SW480 (cell line): Measurements from ENCODE around the gene UBE2L3.
"Not testable (repeated sequence)": the region's sequence is repeated elsewhere in the genome, so short reads cannot be mapped to it uniquely, and the experiment has no call there.

Source experiments
- DNase-seq: peaks from one replicate; pipeline ENCODE4 v3.0.0-alpha.2; 2016; ENCODE audit warnings: low spot score

Gene UBE2L3

DNA sequence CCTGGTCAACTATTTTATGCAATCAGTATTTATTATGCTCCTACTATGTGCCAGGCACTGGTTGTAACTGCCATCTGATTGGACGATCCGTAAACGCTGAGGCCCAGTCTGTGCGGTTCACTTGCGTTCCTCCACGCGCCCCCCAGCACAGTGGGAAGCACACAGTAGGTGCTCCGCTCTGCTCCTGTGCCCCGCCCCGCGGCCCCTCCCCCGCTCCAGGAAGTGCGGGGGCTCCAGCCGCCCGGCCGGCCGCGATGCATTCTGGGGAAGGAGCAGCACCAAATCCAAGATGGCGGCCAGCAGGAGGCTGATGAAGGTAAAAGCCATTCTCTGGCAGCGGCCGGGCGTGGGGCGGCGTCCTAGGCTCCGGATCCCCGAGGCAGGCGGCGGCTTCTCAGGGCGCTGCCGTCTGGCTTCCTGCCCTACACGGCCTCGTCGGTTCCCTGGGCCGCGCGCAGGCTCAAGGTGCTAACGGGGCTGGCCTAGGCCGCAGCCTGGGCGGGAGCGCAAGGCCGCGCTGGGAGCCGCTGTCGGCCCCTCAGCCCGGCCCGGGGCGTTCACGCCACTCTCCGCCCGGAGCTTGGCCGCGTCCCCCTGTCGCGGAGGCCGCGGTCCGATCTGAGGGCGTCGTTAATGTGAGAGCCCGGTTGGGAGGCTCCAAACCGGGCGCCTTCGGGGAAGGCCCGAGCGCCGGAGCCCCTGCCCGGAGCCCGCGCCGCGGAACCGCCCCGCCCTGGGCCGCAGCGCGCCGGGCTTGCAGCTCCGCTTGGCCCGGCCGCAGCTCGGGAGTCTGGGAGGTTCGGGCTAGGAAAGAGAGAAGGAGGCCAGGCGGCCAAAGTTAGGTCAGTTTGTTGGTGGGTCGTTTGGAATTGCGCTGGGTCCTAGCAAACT is at the start of gene UBE2L3:
TSS of gene UBE2L3 (plus strand) at position 259 of the 891 bp plus-strand sequence. CDS start at position 290, 31 bp downstream.
- peak; percentile 62 for DNase-seq

DNA sequence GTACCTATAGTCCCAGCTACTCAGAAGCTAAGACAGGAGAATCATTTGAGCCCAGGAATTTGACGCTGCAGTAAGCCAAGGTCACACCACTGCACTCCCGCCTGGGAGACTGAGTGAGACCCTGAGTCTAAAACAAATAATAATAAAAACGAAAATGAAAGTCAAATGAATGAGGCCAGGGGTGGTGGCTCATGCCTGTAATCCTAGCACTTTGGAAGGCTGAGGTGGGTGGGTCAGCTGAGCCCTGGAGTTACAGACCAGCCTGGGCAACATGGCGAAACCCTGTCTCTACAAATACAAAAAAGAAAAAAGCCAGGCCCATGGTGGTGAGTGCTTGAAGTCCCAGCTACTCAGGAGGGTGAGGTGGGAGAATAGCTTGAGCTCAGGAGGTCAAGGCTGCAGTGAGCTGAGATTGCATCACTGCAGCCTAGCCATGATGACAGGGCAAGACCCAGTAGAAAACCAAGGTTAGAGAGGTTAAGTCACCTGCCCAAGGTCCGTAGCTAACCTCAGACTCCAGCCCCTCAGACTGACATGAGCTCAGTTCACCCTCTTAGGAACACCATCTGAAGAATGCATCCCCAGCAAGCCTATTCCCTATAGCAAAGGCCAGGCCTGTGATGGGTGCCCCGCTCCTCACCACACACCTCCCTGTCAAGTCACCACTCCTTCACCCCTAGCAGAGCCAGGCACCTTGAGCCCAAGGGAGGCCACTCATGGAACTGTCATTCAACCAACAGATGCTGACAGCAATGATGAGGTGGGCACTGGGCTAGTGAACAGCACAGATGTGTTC is 40.6 kb upstream of the UBE2L3 start:
- not testable (repeated sequence) for DNase-seq

DNA sequence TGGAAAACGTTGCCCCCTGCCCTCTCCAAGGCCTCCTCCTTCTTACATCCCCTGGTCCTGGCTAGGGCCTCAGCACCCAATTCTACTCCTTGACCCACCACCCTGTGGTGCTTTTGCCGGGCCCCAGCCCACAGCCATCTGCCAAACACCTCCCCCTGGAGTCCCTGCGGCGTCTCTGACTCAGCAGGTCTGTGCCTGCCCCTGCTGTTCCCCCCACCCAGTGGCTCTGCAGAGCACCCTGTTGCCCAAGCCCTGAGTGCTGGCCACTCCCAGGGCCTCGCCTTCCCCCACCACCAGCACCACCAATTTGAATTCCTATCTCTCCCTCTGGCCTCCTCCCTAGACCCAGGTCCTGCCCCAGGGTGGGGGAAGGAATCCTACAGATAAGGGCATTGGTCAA is 36.0 kb upstream of the UBE2L3 start:
- not testable (repeated sequence) for DNase-seq

DNA sequence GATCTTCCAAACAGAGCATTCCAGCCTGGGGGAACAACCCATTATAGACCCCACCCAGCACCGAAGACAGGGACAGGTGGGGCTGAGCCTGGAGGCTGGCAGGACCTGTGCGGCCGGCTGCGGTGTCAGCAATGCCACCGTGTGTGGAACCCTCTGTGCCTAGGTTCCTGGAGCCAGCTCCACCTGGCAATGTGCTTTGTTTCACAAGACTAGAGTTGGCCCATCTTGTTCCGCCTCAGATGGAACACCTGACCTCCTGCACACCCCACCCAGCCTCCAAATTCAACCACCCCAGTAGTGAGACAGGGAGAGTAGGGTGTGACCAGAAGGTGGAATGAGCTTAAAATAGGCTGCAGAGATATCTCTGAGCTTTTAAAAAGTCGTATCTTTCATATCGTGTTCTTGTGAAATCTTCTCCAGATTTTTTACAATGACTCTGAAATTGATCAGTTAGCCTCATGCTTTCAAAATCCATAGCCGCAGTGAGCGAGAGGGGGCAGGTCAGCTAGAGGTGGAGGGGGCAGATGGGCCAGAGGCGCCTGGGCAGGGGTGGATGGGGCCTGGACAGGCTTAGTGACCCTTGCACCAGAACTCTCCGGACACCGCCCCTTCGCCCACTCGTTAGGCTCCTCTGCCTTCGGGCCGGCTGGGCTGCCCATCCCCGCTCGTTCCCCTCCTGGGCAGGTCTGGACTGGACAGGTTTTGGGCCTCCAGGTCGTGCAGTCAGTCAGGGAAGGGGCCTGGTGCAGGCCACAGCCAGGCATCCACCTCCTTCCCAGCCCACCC is 34.5 kb upstream of the UBE2L3 start:
- not testable (repeated sequence) for DNase-seq

DNA sequence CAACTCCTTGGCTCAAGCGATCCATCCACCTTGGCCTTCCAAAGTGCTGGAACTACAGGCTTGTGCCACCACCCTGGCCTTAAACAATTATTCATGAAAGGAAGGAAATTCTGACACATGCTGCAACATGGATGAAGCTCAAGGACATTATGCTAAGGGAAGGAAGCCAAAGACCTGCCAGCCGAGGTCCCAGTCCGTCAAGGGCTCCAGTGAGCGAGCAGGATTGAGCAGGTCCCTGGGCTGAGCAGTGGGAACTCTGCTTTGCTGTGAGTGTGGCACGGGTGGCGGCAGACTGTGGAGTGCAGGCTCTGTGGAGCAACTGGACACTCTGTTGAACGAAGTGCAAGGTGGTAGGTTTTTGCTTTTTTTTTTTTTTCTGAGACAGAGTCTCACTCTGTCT is 27.7 kb upstream of the UBE2L3 start:
- DNase-seq = not testable (repeated sequence)

DNA sequence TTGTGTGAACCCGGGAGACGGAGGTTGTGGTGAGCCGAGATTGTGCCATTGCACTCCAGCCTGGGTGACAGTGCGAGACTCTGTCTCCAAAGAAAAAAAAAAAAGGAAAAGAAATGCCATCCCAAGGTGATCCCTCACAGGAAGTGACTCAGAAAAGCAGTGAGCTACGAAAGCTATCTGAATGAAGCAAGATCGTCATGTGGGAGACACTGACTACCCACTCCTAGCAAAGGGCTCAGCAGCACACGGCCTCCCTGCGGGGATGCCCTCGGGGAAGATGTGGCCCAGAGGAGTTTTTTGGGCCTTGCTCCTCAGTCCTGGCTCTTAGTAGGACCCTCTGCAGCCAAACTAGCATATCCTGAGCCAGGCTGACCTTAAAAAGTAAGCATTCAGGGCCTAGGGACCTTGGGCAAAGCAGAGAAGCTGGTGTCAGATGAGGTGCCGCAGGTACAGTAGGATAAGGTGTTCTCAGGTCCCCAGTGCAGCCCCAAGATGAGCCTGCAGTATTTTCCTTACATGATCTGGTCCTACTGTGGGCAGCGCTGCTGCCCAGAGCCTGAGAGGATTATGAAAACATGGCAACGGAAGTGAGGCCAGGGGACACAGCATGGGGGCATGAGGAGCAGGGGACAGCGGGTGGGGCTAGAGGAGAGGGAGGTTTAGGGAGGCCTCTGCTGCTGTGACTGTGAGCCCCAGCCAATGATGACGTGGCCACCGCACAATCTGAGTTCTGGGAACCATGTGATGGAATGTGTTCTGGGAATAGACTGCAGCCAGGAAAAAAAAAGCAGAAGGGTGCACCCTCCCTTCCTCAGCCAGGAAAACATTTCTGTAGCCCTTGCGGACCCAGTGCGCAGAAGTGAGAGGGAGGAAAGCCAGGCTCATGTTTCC is 22.8 kb upstream of the UBE2L3 start:
- not testable (repeated sequence) for DNase-seq

DNA sequence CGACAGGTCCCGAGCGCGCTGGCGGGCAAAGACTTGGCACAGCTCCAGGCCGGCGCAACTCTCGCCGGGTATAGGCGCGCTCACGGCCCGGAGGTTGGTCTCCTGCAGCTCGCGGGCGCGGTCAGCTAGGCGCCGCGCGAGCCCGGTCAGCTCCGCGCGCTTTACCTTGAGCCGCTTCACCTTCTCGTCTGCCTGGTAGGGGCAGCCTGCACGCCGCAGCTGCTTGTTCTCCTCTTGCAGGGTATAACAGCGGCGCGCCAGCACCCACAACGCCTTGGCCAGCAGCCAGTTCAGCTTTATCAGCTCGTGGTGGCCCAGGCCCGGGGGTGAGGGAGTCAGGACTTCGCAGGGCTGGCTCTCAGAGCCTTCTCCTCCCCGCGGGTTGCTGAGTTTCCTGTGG is 18.0 kb upstream of the UBE2L3 start:
- DNase-seq = not testable (repeated sequence)

DNA sequence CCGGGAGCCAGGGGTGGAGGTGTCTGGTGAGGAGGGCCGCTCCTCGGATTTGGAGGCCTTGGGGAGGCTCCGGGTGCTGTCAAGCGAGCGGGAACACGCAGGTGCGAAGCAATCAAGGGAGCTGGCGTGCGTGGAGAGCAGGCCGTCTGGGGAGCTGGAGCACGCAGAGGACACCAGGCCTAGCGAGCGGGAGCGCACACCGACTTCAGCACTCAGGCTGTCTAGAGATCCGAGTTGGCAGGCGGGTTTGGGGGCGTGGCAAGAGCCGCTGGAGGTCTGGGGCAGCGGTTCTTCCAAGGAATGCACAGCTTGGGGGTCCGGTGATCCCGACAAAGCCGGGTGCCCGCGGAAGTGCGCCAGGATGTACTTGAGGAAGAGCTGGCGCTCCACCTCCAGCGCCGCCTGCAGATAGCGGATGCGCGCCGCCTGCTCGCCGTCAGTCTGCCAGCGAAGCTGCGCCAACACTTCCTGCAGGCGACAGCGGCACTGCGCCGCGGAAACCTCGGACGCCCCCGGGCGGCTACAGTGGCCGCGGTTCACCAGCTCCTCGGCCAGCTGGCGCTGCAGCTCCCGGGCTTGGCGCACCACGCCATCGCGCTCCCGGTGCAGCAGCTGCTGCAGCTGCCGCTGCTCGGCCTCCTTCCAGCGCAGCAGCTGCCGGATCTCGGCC is 17.4 kb upstream of the UBE2L3 start:
- DNase-seq = not testable (repeated sequence)

DNA sequence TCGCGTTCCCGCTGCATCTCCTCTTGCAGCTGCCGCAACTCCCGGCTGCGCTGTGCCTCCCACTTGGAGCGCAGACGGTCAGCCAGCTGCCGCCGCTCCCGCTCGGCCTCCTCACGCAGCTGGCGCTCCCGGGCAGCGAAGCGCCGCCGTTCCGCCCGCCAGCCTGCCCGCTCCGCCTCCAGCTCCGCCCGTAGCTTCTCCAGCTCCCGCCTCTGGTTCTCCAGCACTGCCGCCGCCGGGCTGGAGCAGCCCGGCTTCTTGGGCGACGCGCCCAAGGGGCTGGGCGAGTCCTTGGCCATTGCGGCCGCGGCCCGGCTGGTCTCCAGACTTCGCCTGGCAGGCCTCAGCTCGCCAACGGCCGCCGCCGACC is 16.9 kb upstream of the UBE2L3 start:
- not testable (repeated sequence) for DNase-seq

DNA sequence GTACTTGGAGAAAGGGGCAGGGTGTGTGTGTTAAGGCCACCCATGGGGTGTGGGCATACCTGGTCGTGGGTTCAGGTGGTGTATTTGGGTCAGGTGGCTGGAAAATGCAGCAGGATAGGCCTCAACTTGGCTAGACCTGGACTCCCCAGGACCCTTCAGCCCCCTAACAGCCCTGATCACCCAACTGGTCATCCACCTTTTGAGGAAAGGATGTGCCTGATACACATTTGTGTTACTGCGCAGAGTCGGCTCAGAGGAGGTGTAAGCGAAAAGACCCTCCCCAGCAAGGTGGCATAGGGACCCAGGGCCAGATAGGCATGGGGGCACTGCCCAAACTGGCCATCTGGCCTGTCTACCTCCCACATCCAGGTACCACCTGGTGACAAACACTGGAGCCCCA is 16.2 kb upstream of the UBE2L3 start, which contains the start of gene RIMBP3C:
TSS of gene RIMBP3C (minus strand) at position 101 of the 400 bp plus-strand sequence. CDS start 485 bp downstream, outside the sequence.
- DNase-seq = not testable (repeated sequence)

DNA sequence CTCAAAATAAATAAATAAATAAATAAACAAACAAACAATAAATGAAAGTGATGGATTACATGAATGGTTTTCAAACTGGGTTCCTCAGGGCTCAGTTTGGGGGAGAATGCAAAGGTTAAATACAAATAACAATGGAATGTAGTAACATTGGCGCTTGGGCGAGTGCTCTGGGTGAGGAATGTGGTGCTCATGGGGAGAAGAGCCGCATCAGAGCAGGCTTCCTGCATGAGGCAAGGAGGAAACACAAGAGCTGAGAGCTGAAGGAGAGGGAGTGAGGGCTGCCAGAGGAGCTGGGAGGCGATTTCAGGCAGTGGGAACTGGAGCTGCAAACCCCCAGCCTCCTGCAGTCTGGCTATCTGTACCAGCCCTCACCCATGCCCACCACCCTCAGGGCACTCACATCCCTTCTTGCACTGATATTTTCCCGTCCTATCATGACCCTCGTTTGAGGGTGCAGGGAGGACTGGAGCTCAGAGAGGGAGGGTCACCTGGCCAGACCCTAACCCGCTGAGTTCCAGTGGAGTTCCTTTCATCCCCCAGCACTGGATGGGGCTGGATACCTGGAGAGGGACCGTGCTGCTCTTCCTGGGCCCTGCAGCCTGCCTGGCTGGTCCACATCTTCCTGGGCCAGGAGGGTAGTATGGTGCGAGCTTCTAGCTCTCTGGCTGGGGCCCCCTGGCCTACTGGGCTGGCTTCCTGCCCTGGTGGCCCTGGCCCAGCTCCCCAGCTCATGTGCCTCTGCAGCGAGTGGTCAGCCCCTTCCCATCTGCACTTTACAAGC is 8.0 kb upstream of the UBE2L3 start:
- DNase-seq = not testable (repeated sequence)

DNA sequence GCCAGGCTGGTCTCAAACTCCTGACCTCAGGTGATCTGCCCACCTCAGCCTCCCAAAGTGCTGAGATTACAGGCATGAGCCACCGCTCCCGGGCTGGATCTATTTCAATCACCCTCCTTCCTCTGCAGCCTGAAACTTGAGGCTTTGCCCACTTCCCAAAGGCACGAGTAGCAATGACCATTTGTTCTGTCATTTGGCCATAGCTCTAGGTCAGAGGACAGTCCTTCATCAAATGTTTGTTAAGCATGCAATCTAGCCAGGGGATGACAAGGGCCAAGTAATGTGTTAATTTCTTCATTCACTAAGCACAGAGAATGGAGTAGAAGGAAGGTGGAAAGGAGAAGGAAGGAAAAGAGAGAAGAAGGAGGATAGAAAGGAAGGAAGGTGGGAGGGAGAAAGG is 6.9 kb upstream of the UBE2L3 start:
- not testable (repeated sequence) for DNase-seq

DNA sequence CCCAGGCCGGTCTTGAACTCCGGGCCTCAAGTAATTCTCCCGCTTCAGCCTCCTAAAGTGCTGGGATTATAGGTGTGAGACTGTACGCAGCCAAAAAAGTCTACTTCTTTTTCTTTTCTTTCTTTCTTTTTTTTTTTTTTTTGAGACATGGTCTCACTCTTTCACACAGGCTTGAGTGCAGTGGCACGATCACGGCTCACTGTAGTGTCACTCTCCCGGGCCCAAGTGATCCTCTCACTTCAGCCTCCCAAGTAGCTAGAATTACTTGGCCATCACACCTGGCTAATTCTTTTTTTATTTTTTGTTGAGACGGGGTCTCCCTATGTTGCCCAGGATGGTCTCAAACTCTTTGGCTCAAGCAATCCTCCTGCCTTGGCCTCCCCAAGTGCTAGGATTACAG is 3.6 kb upstream of the UBE2L3 start:
- DNase-seq = no peak

DNA sequence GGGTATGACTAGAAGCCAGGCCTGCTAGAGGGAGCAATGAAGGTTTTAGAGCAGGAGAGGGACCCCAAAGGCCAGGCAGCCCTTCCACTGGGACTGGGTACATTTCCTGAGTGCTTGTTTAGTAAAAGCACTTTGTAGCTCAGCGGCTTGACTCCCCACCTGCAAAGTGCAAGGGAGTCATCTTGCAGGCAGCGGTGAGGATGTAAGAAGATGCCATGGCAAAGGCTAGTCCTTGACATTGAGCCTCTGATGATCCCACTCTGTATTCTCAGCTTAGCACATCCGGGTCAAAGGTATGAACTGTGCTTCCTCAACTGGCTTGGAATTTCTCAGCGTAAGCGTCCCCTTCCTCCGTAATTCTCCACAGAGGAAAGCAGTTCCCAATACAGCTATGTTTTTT is 3.1 kb upstream of the UBE2L3 start:
- no peak for DNase-seq

DNA sequence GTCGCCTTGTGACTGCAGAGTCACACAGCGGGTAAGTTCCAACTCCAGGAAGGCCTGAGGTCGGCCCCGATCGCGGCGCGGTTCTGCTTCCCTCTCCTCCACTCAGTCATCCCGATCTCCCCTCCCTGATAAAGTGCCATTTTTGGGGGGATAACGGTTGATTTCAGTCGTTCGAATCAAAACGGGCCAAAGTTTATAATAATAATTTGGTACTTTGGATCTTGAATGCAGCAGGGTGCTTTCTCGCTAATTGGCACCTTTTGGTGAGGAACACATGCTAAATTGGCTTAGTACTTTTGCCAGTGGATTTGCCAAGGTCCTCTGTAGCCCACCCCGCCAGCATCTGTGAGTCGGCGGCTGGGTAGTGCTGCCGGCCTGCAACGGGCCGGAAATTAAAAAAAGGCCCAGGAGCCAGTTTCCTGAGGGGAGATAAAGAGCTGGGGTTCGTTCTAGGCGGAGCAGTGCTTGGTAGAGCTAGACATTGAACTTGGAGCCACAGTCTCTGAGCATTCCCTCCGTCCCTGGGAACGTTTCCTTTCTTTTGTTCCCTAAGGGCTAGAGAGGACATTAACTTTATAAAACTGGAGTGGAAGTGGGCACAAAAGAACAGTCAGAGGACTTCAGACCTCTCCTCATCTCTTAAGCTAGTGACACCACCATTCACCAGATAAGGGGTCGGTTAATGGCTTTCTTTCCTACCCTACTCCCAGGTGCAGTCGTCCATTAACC is 997 bp downstream of the UBE2L3 start:
- no peak for DNase-seq

DNA sequence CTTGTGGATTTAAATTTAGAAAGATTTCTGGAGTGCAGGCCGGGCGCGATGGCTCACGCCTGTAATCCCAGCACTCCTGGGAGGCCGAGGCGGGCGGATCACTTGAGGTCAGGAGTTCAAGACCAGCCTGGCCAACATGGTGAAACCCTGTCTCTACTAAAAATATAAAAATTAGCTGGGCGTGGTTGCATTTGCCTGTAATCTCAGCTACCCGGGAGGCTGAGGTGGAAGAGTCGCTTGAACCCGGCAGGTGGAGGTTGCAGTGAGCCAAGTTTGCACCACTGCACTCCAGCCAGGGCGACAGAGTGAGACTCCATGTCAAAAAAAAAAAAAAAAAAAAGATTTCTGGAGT is 1.5 kb downstream of the UBE2L3 start:
- not testable (repeated sequence) for DNase-seq

DNA sequence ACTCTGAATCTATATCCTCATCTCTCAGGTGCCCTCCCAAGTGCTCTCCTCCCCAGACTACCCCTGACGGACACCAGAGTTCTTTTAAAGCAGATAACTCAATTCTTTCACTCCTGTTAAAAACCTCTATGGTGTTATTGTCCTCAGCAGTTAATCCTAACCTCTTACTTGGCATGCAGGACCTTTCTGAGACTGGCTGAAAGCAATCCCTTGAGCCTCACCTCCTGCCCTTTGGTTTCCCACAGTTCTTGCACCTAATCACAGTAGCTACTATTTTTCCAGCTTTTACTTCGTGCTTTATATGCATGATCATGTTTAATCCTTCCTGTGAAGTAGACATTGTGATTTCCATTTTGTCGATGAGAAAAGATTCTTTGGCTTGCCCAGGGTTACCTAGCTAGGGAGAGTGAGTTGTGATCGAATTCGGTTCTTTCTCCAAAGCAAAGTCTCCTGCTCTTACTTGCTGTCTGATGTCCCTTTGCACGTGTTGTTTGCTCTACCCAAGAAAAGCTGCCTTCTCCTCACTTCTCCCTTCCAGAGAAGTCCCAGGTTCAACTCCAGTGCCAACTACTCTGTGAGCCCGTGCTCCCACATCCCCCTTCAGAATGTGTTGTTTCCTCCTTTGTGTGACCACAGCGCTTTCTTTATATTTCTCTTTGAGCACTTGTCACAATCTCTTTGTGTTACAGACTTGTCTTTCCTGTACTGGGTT is 2.1 kb downstream of the UBE2L3 start:
- DNase-seq = no peak

DNA sequence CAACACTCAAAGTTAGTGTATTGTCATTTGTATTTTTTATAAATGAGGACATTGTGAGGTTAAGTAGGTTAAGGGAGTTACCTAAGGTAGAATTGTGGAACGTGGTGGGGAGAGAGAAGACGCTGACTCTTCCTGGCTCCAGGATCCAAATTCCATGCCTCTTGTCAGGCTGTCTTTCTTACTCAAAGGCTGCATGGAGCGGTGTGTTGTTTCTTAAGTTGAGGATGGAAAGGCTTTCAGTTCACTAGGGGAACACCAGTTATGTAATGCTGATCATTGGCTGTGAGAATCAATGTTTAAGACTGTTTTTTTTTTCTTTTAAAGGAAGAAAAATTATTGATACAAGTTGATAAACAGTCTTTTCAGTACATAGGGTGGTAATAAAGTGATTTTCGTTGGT is 2.9 kb downstream of the UBE2L3 start:
- no peak for DNase-seq
